Stimulated activated CD8-positive, alpha-beta memory T cell treated with anti-CD3 and anti-CD28 coated beads, Interleukin-4, amount 100 ng/mL, for 1 hour (primary cell): ENCODE results near the gene ARFGAP1.

ENCODE experiments used
- DNase-seq, 2 donors: peaks; one replicate each; pipeline ENCODE4 v3.0.0-alpha.2; 2020; ENCODE audit warnings: low read depth in 2 of 2, low spot score in 1 of 2

ARFGAP1 gene

DNA sequence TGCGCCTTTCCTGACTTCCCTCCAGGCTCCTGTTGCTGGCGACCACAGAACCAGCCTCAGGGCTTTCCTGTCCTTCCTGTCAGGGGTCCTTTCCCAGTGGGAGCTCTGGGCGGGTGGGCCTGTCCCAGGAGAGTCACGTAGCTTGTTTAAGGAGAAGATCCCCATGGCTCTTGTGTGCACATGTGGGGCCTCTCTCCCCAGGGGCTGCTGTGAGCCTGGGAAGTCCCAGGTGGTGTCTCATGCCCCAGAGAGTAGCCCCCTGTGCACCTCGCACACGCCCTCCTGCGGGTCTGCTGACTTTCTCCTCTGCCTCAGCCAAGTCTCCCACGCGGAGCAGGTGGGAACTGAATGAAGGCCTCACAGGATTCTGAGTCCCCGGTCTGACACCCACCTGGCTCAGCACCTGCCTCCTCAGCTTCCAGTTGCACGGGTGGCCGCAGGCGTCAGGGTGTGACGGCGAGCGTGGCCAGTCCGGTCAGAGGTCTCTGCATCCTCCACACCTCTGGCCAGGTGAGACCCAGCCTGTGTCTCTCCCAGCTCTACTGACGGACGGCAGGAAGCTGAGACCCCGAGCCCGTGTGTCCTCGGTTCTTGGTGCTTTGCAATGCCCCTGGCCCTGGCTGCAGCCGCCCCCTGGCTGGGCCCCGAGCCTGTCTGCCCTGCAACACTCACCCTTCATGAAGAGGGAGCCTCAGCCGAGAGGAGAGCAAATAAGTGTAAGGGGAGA is 12.7 kb upstream of the ARFGAP1 start:
- DNase-seq = no peak

DNA sequence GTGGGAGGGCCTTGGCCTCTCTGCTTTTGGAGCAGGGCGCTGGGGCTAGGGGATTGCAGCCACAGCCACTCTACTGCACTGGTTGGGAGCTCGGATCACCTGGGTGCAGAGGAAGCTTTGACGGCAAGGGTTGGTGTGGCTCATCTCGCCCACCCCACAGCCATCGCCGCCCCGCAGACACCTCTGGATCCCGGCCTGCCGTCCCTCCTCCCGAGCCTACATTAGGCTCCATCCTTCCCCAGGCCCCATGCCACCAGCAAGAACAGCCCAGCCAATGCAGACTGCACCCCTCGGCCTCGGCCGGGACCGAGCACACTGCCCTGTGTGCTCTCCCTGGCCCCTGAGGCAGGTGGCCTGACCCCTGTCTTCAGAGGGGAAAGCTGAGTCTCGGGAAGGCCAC is 12.1 kb upstream of the ARFGAP1 start:
- DNase-seq = no peak

DNA sequence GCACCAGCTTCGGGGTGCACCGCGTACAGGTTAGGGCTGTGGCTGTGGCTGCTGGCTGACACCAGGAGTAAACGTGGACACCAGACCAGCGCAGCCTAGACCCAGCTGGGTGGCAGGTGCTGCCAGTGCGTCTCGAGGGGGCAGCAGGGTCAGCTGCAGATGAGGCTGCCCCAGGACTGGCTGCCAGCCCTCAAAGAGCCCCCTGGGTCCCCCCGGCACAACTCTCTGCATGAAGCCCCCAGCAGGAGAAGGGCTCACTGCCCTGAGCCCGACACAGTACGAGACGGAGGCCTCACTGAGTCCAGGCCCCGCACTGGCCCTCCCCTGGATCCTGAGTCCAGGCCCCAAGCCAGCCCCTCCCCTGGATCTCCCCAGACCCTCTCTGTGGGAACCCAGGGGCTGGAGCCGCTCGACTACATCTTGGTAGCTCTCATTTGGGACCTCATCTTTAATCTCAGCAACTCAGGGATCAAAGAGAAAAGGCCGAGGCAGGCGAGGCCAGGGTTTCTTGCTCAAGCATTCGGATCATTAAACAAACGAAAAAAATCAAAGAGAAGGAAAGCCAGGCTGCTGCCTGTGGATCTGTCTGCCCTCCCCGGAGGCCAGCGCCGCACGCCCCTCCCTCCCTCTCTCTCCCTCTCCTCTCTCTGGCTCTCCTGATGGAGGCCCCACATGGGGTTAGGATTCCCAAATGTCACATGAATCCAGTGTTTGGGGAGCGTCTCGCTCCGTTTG is 11.4 kb upstream of the ARFGAP1 start:
- no peak for DNase-seq

- no peak for DNase-seq
Measured at GRCh38 chr20:63261795-63262528, 10.7 kb upstream of the ARFGAP1 start.

DNA sequence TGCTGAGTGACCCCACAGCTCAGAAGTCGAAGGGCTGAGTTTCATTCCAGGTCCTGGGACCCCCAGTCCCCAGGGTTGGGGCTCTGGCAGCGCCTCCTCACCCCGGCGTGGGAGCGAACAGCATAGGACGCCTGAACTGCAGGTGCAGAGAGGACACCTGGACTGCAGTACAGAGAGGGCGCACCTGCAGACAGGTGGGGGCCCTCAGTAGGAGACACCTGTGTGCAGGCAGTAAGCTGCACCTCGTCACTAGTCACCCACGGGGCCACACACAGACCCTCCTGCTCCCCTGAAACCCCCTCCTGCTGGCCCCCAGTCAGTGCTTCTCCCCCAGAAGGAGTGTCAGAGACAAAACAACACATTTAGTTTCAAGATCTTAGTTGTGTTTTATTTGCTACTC is 9.8 kb upstream of the ARFGAP1 start:
- no peak for DNase-seq

DNA sequence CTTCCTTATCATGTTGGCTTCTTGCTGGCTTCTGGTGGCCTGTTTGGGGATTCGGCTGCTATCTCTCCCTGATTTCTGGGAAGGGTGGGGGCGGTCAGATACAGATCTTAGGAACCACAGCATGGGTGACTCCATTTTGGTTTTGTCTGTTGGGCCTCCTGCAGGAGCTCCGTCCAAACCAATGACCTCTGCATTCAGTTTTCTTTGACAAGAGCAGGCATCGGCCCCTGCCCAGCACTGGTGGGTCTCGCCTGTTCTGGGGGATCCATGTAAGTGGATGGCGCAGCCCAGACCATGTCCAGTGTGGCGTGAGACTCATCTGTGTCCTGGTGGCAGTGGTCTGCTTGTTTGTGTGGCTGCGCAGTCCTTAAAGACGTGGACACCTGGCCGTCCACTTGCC is 8.6 kb upstream of the ARFGAP1 start:
- no peak for DNase-seq

DNA sequence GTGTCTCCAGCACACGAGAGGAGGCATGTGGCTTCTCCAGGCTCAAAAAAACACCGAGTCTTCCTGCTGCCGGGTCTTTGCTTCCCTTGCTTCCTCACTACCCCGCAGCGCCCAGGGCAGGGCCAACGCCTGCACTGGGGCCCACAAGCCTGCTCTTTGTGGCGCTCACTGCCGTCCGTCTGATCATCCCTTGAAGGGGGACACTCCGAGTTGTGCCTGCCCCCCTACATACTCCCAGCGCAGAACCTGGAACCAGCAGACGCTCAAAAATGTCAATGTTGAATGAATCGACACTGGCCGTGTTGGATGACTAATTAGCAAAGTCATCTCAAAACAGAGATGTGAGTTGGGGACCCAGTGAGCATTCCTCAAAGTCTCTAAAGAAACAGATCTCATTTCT is 8.1 kb upstream of the ARFGAP1 start:
- DNase-seq = no peak

DNA sequence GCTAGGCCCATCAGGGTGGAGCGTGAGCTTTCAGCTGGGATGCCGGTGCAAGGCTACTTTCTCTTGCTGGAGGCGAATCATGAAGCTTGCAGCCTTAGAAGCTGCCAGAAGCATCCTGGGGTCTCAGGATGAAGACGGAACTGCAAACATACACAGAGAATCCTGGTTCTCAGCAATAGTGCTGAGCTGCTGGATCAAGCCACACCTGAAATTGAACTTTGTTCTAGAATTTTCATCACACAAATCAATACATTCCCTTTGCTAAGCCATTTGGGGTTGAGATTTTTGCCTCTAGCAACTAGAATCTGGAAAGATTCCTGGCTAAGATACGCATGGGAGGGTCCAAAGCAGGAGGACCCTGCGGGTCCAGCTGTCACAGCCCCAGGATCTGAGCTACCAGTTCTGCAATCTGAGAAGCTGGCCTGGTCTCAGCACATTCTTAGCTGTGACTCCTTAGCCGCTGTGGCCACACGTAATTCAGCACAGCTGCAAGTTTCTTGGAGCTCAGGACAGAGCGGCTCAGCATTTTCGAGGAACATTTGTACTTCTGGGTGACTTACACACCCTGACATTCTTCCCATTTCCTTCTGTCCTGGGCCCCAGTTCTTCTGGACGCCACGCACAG is 6.6 kb upstream of the ARFGAP1 start:
- no peak for DNase-seq

DNA sequence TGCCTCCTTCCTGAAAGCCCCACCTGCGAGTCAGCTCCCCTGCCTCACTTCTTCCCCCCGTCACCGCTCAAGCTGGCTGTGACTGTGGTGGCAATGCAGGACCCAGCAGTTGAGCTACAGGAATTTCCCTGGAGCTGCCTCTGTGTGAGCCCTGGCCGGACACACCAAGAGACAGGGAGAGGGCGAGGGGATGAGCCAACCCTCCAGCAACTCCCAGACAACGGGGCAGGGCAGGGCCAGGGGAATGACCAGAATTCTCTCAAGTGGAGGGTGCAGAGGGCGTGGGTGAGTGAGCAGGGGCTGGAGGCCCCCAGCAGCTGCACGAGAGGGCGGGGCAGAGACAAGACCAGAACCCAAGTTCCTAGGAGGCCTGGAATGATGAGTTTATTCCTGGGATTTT is 4.9 kb upstream of the ARFGAP1 start:
- no peak for DNase-seq

GRCh38 chr20:63268256-63268655 is 4.4 kb upstream of the ARFGAP1 start:
- DNase-seq = no peak

DNA sequence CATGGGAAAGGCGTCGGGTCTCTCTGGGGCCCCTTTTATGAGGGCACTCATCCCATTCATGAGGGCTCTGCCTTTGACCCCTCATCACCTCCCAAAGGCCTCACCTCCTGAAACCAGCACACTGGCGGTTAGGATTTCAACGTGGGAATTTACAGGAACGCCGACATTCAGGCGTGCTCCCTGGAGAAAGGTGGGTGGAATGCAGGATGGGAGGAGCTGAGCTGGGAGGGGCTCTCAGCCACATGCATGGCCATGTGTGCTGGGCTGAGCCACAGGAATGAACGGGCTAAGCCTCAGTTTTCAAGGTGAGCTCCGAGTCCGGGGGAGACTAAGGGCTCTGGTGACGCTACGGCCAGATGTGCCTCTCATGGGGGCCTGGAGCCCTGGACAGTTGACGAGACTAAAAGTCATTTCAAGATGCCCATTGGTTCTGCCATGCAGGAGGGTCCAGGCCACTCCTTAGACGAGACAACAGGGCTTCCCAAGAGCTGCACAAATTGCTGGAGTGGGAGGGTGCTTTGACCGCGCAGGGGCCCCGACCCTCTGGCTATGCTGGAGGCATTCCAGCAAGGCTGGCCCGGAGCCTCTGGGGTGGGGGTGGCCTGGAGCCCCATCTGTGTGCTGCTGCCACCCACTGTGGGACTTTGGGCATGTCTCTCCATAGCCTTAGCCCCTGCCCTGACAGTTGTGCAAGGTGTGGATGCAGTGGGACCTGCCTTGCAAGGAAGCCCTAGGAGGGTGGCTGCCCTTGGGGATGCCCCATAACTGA is 3.8 kb upstream of the ARFGAP1 start:
- no peak for DNase-seq

GRCh38 chr20:63269724-63270123 is 2.9 kb upstream of the ARFGAP1 start:
- no peak for DNase-seq

- no peak for DNase-seq
Measured at GRCh38 chr20:63270606-63271325, 1.8 kb upstream of the ARFGAP1 start.

DNA sequence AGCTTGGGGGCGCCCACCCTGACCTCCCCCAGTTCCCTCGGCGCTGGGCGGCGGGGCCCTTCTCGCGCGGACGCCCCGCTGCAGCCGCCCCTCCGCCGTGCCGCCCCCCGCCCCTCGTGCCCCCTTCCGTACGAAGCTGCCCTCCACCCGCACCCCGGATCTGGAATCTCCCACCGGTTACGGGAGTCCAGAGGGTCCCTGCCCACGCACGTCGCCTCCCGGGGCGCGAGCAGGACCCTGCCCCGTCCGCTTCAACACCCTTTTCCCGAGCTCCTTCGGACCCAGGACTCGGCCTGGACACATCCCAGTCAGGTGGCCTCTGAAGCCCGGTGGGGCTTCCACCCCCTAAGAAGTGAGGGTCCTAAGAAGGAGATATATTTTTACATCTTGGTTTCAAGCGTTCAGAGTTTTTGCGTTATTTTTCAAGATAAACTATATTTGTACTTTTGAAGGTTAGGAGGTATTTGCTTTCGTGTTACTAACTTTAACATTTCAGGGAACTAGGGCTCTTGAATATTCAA is 506 bp downstream of the ARFGAP1 start:
- no peak for DNase-seq

DNA sequence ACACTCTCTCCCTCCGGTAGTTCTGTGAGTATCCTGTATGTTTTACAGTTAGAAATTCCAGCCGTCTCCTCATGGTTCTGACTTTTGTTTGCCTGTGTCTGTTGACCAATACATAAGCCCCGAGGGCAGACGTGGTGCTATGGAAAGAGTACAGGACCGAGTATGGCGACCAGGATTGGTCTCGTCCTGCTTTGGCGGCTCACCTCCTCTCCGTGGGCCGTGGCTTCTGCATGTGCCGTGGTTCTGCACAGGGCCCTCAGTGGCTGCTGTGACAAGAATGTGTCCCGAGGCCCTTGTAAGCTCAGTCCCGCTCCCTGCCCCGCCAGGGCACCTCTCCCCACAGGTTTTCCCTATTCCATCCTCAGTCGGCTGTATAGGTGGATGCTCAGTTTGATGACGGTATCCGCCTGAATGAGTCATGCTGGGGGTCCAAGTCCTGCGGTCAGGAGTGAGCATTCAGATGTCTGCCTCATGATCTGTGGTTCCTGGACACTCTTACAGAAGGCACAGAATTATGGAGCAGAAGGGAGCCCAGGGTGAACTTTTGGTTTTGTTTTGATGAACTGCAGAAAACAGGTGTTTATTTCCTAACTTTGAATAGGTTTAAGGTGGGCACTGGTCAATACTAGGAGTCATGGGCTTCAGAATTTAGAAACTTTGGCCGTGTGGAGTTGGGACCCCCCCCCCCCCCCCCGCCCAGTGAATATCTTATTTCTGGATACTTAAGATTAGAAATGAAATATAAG is 1.2 kb downstream of the ARFGAP1 start:
- DNase-seq = no peak

DNA sequence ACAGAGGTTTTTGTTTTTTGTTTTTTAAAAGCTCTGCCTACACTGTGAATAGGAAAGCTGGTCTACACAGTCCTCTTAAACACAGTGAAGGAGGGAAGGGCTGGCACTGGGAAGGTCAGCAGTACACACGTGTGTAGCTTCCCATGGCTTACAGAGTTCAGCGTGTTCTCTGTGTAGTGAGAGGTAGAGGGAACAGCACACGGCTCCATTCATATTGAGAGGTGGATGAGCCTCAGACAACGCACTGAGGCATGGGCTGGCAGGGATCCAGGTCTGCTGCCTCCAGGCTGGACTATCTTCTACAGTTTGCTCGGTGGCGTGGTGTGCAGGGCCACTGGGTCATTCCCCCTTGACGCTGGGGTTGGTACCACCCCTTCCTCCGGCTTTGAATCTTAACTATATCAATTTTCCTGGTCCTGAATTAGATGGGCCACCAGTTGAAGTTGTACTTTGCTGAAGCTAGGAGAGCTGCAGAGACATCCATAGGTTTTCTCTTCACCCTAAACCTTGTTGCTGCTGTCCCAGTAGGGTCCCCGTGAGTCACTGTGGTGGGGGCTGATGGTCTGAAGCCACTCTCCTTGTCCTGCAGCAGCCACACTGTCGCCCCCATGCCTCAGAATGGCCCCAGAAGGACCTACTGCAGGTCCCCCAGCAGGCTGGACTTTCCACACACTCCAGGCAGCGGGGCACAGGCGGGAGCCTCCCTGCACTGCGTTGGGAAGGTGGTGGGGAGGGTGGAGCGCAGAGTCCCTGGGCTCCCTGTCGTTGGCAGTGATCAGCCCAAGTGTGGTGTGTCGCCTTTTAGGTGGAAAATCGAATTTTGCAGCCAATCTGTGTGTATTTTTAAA is 2.0 kb downstream of the ARFGAP1 start:
- no peak for DNase-seq

GRCh38 chr20:63275825-63276224 is 3.2 kb downstream of the ARFGAP1 start:
- no peak for DNase-seq

DNA sequence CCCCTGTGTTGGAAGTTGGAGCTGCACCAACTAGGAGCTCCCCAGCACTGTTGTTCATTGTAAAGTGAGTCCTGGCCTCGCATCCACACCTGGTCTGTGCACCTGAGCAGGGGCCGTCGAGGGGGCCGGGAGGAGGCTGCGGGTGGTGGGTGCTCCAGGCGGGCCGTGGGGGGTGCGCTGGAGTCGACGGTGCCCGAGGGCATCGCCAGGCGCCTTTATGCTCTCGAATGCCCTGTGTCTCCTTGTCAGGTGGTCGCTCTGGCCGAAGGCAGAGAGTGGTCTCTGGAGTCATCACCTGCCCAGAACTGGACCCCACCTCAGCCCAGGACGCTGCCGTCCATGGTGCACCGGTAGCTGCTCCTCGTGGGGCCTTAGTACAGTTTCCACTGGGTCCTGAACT is 4.3 kb downstream of the ARFGAP1 start:
- DNase-seq = no peak
